NCI-H2196 treated with DMSO at 0.1 percent for 48 hours (cell line): ENCODE measurements around the gene SYT15.
"Not testable (repeated sequence)": the region's sequence is repeated elsewhere in the genome, so short reads cannot be mapped to it uniquely, and the experiment has no call there.

Experiments used
- DNase-seq: peaks from one replicate; lab custom pipeline; 2025; ENCODE audit not compliant: unreplicated experiment; lab: John Stamatoyannopoulos, UW

Gene SYT15

GRCh38 chr10:46588221-46588620, 9.3 kb downstream of the SYT15 start:
- DNase-seq, result not testable (repeated sequence)

DNA sequence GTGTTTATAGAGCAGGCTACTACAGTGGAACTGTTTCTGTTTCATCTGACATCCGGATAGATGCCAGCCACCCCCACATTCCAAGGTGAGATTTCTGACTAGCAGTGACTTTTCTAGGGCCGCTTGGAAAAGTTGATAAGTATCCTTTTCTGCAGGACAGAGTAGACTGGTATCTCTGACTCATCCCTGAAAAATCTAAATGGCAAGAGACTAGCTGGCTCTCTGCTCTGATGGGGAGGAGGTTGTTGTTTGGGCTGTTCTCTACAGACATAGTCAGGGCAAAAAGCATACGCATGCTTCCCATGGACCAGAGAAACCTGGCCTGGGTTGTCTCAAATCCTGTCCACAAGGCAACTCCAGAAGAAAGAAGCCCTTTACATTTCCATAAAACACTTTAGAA, 10.7 kb downstream of the SYT15 start:
- DNase-seq, result not testable (repeated sequence)

DNA sequence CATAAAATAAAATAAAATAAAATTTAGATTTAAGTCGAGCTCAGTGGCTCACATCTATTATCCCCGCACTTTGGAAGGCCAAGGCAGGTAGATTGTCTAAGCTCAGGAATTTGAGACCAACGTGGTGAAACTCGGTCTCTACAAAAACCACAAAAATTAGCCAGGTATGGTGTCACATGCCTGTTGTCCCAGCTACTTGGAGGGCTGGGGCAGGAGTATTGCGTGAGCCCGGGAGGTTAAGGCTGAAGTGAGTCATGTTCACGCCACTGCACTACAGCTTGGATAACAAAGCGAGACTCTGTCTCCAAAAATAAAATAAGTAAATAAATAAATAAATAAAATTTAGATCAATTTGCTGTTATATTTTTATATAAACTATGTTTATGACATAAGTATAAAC, 12.1 kb downstream of the SYT15 start:
- not testable (repeated sequence) for DNase-seq

DNA sequence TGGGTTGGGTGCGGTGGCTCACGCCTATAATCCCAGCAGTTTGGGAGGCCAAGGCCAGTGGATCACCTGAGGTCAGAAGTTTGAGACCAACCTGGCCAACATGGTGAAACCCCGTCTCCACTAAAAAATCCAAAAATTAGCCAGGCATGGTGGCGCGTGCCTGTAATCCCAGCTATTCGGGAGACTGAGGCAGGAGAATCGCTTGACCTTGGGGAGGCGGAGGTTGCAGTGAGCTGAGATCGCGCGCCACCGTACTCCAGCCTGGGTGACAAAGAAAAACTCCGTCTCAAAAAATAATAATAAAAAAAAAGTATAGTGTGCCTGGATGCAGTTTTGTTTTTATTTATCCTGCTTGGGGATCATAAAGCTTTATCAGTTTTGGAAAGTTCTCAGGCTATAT, 14.4 kb downstream of the SYT15 start:
- DNase-seq, result not testable (repeated sequence)

- not testable (repeated sequence) for DNase-seq
Measured at GRCh38 chr10:46594453-46595063, 15.6 kb downstream of the SYT15 start.

DNA sequence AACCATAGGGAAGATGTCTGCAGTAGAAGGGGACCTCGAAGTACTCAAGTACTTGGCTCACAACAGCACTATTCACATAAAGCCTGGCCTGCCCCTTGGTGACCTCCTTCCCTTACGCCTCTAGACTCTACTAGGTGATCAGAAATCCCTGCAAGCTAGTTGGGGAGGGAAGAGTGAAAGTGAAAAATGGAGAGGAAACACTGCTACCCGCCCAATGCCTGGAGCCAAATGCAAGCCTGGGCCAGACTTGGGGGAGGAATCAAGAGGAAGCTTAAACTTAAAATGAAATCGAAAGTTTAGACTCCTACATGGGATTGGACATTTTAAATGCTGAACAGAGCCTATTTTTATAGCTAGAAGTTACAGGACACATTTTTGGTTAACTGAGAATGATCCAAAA, 17.6 kb downstream of the SYT15 start:
- not testable (repeated sequence) for DNase-seq

- not testable (repeated sequence) for DNase-seq
Measured at GRCh38 chr10:46597616-46598246, 18.8 kb downstream of the SYT15 start.

GRCh38 chr10:46600516-46600915, 21.6 kb downstream of the SYT15 start:
- not testable (repeated sequence) for DNase-seq

- DNase-seq, result not testable (repeated sequence)
Measured at GRCh38 chr10:46615540-46615939, 36.6 kb downstream of the SYT15 start.

- not testable (repeated sequence) for DNase-seq
Measured at GRCh38 chr10:46616227-46616626, 37.3 kb downstream of the SYT15 start.

DNA sequence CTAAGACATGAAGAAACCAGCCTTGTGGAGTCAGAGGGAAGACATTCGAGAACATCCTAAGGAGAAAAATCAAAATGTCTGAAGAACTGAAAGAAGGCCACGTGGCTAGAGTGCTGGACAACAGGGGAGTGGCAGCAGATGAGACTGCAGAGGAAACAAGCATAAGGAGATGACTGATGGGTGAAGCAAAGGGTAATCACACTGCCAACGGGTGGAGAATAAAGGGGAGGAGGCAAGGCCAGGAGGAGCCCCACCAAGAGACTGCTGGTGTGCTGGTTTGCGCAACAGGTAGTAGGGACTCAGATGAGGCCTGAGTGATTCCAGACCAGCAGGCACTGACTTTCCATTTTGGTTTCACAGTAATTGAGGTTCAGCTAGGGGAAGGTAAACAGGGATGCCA, 38.2 kb downstream of the SYT15 start:
- DNase-seq, result not testable (repeated sequence)

DNA sequence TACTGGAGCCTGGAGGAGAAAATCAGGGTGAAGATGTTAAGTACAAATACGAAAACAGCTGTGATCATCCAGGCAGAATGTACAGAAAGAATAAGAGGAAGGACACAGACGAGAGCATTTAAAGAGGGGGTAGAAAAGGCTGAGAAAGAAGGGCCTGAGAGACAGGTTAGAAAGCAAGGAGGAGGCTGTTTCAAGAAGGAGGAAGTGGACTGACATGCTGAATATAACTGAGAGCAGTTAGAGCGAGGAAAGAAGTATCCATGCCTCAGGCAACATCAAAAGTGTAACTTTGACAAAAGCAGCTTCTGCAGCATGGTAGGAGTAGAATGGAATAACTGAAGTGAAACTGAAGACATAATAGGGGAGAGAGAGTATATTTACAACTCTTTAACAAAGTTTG, 39.0 kb downstream of the SYT15 start:
- DNase-seq, result not testable (repeated sequence)

GRCh38 chr10:46623899-46624654, 45.1 kb downstream of the SYT15 start:
- DNase-seq, result not testable (repeated sequence)

DNA sequence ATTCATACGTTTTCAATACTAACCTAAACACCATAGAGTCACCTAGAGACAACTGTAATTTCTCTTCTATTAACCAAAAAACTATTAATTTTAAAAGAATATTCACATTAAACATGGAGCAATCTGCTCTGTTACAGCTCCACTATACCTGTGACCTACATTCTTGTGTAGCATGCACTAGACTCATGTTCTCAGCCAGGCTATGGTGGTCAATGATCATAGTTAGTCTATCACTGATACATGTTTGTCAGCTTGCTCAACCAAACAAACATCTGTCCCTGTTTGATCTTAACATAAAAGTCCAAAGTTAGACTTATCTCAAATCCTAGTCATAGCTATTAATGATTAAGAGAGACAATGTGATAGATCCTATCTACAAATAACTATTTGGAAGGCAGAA, 50.9 kb downstream of the SYT15 start:
- not testable (repeated sequence) for DNase-seq

DNA sequence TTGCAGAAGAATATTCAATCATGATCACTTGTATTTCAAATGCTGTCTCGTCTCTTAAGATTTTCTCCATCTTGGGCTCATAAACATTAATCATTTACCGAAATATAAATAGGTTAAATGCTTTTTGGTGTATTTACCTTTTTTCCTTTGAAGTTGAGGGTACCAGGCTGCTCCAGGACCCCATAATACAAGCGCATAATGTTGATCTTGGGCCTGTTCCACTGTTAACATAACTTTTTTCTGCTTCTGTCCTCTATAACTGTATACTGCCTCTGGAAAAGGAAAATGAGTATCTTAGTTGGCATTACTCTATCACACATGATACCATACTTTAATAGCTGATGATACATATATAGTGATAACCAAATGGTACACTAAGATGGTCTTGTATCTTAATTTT, 51.9 kb downstream of the SYT15 start:
- not testable (repeated sequence) for DNase-seq

GRCh38 chr10:46631683-46632082, 52.8 kb downstream of the SYT15 start:
- DNase-seq, result not testable (repeated sequence)

- not testable (repeated sequence) for DNase-seq
Measured at GRCh38 chr10:46634698-46635097, 55.8 kb downstream of the SYT15 start.

GRCh38 chr10:46635364-46635959, 56.5 kb downstream of the SYT15 start:
- DNase-seq, result not testable (repeated sequence)

- not testable (repeated sequence) for DNase-seq
Measured at GRCh38 chr10:46640005-46640404, 61.1 kb downstream of the SYT15 start.
